GM10248 (cell line): ENCODE data around the gene ACAP3.

ENCODE experiments used
- CTCF ChIA-PET: fragments of 300-600 bp; sonication (Branson Sonifier 250); formaldehyde crosslinking; extraction: SDS; loops from one replicate; lab custom pipeline; 2021; ENCODE audit warnings: antibody characterized with exemption; lab: Yijun Ruan, JAX
- POLR2A ChIA-PET: fragments of 350-650 bp; sonication (Branson Sonifier 250); formaldehyde crosslinking; extraction: SDS; loops from one replicate; lab custom pipeline; 2020; ENCODE audit warnings: antibody characterized with exemption; lab: Yijun Ruan, JAX
- DNase-seq: peaks from one replicate; pipeline ENCODE4 v3.0.0; 2012; ENCODE audit errors: extremely low spot score
- CTCF ChIP-seq: IDR thresholded peaks from 2 replicates; pipeline ENCODE4 v1.5.1; 2012; ENCODE audit warnings: mild to moderate bottlenecking, low read depth; ENCODE audit errors: extremely low read depth, missing control alignments, control extremely low read depth

The ACAP3 gene

GRCh38 chr1:1338278-1338677, 30.5 kb upstream of the ACAP3 start:
- CTCF ChIA-PET, result interaction anchor here (0.9 kb wide), 1 partner anchor 10 kb away, joined by 4 read pairs; no protein-coding TSS in a partner anchor
- POLR2A ChIA-PET, result no interaction called here
- no peak for TF ChIP-seq CTCF
- DNase-seq, result no peak

- CTCF ChIA-PET, result interaction anchor here (0.9 kb wide), 1 partner anchor 10 kb away, joined by 4 read pairs; no protein-coding TSS in a partner anchor
- DNase-seq, result peak; percentile 77
- no peak for TF ChIP-seq CTCF
- POLR2A ChIA-PET, result interaction anchor here (0.6 kb wide), 1 partner anchor 102 kb away, joined by 5 read pairs; no protein-coding TSS in a partner anchor
Observed at GRCh38 chr1:1337793-1338147, 30.0 kb upstream of the ACAP3 start.

GRCh38 chr1:1336931-1337792, 29.4 kb upstream of the ACAP3 start:
- DNase-seq, result no peak
- ChIA-PET CTCF (interaction anchor here (0.9 to 1.0 kb wide), 2 partner anchors 8 to 11 kb away, joined by 3 to 4 read pairs; no protein-coding TSS in a partner anchor), POLR2A (interaction anchor here (0.6 kb wide), 1 partner anchor 101 kb away, joined by 5 read pairs; no protein-coding TSS in a partner anchor)
- TF ChIP-seq CTCF, result no peak

- DNase-seq, result no peak
- ChIA-PET POLR2A (interaction anchor here (0.5 kb wide), 1 partner anchor 42 kb away, joined by 6 read pairs; no protein-coding TSS in a partner anchor), CTCF (interaction anchor here (1.0 to 1.2 kb wide), 2 partner anchors 9 to 34 kb away, joined by 3 read pairs; no protein-coding TSS in a partner anchor)
- no peak for TF ChIP-seq CTCF
Observed at GRCh38 chr1:1336446-1336845, 28.7 kb upstream of the ACAP3 start.

- CTCF ChIA-PET, result interaction anchor here (1.2 kb wide), 1 partner anchor 35 kb away, joined by 3 read pairs; no protein-coding TSS in a partner anchor
- POLR2A ChIA-PET, result no interaction called here
- DNase-seq, result no peak
- TF ChIP-seq CTCF, result no peak
Observed at GRCh38 chr1:1335792-1336248, 28.1 kb upstream of the ACAP3 start.

GRCh38 chr1:1335283-1335682, 27.6 kb upstream of the ACAP3 start:
- POLR2A ChIA-PET, result no interaction called here
- no peak for DNase-seq
- TF ChIP-seq CTCF, result no peak
- CTCF ChIA-PET, result interaction anchor here (0.9 to 1.2 kb wide), 2 partner anchors 35 to 37 kb away, joined by 3 to 4 read pairs; no protein-coding TSS in a partner anchor
